GM21390 (cell line): Measurements from ENCODE around the gene IRF9.

Source experiments
- ATAC-seq: cut with Tn5 transposase; IDR thresholded peaks from one replicate; pipeline ENCODE4 v1.9.1; 2021; ENCODE audit not compliant: unreplicated experiment

IRF9 gene

GRCh38 chr14:24147761-24148428, 13.2 kb upstream of the IRF9 start:
- no peak for ATAC-seq

DNA sequence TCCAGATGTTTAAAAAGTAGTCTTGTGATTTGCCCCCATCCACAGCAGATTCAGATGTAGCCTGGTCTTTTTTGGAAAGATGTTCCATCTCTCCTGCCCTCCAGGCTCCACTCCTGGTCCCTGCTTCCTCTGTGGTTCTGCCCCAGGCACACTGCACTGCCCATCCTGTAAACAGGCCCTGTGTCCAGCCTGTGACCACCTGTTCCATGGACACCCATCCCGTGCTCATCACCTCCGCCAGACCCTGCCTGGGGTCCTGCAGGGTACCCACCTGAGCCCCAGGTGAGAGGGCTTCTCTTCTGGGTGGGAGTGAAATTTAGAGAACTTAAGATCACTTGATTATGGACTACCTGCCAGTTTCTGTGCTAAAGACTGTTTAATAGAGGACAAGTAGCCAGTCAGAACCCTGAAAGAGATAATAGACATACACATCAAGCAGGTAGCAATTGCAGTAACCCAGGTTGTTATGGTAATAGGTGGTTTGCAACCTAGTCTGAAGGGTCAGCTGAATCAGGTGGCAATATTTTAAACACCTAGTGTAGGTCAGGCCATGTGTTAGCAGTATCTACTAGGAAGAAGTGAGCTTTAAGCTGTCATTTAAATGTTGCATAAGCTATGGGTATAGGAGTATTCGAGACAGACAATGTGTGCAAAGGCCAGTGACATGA, 11.6 kb upstream of the IRF9 start:
- no peak for ATAC-seq

GRCh38 chr14:24150061-24150460, 11.0 kb upstream of the IRF9 start:
- no peak for ATAC-seq

DNA sequence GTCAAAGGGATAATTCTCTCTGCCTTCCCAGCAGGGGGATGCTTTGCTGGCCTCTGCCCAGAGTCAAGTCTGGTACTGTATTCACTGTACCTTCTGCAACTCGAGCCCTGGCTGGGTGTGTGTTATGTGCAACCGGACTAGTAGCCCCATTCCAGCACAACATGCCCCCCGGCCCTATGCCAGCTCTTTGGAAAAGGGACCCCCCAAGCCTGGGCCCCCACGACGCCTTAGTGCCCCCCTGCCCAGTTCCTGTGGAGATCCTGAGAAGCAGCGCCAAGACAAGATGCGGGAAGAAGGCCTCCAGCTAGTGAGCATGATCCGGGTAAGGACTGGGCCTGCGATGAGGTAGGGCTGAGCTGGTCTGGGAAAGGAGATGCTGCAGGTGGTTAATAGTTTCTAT, 10.5 kb upstream of the IRF9 start:
- ATAC-seq: no peak

DNA sequence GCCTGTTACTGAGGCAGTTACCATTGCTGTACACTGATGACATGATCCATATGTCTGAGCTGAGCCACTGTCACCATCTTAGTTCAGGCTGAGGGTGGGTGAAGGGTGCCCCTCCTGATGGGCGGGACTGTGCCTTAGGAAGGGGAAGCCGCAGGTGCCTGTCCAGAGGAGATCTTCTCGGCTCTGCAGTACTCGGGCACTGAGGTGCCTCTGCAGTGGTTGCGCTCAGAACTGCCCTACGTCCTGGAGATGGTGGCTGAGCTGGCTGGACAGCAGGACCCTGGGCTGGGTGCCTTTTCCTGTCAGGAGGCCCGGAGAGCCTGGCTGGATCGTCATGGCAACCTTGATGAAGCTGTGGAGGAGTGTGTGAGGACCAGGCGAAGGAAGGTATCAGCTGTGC, 10.1 kb upstream of the IRF9 start:
- no peak for ATAC-seq

- ATAC-seq: no peak
Observed at GRCh38 chr14:24151404-24152080, 9.5 kb upstream of the IRF9 start.

DNA sequence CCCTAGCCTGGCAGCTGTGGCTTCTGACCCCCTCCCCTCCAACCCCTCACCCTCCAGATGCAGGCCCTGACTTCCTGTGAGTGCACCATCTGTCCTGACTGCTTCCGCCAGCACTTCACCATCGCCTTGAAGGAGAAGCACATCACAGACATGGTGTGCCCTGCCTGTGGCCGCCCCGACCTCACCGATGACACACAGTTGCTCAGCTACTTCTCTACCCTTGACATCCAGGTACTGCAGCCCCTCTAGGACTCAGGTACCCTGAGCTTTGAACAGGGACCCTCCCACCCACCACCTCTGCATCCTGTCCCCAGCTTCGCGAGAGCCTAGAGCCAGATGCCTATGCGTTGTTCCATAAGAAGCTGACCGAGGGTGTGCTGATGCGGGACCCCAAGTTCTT, 6.0 kb upstream of the IRF9 start:
- ATAC-seq: no peak

DNA sequence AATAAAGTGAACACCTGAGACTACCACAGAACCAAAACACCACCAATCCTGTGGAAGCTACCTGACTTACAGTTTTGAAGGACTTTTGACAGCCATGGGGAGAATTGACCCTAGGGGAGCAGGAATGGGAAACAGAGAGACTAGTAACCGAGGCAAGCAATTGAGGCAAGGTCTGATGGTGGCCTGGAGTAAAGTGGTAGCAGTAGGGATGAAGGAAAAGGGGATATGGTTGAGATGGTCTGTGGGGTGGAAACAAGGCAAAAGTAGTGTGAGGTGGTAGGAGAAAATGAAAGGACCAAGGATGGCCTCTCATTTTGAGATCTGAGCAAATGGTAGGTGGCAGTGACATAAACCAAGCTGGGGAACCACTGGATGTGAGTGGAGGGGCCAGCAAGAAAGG, 4.2 kb upstream of the IRF9 start:
- ATAC-seq: no peak

DNA sequence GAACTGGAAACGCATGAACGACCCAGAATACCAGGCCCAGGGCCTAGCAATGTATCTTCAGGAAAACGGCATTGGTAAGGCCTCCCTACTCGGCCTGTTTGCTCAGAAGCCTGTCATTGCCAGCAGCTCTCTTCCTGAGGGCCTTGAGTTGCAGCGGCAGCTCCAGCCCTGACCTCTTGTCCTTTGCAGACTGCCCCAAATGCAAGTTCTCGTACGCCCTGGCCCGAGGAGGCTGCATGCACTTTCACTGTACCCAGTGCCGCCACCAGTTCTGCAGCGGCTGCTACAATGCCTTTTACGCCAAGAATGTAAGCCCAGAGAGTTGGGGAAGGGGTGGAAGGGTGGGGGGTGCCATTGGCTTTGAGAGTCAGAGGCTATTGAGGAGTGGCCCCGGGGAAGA, 3.7 kb upstream of the IRF9 start:
- no peak for ATAC-seq

DNA sequence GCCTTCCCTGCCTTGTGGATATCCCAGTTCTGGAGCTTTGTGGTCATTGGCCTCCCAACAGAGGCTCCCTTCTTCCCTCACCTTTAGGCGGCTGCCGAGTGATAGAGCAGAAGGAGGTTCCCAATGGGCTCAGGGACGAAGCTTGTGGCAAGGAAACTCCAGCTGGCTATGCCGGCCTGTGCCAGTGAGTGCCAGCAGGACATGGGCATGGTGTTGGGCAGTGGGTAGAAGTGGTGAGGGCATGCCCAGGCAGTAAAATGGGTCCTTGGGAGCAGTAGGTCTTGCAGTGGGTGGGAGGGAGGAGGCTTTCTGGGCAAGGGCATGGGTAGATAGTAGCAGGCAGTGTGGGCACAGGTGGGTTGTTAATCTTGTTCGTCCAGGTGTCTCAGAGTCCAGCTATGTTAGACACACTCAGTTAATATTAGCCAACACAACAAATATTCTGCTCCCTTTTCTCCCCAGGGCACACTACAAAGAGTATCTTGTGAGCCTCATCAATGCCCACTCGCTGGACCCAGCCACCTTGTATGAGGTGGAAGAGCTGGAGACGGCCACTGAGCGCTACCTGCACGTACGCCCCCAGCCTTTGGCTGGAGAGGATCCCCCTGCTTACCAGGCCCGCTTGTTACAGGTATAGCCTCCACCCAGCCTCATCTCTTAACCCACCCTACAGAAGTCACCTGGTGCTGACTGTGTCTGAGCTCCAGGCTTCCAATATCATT, 1.1 kb upstream of the IRF9 start:
- no peak for ATAC-seq

GRCh38 chr14:24160499-24160849, 591 bp upstream of the IRF9 start:
- ATAC-seq: no peak

- no peak for ATAC-seq
Observed at GRCh38 chr14:24162093-24162492, 1.0 kb downstream of the IRF9 start.

GRCh38 chr14:24164518-24164991, 3.5 kb downstream of the IRF9 start:
- ATAC-seq: no peak

- ATAC-seq: no peak
Observed at GRCh38 chr14:24165785-24166184, 4.7 kb downstream of the IRF9 start.

DNA sequence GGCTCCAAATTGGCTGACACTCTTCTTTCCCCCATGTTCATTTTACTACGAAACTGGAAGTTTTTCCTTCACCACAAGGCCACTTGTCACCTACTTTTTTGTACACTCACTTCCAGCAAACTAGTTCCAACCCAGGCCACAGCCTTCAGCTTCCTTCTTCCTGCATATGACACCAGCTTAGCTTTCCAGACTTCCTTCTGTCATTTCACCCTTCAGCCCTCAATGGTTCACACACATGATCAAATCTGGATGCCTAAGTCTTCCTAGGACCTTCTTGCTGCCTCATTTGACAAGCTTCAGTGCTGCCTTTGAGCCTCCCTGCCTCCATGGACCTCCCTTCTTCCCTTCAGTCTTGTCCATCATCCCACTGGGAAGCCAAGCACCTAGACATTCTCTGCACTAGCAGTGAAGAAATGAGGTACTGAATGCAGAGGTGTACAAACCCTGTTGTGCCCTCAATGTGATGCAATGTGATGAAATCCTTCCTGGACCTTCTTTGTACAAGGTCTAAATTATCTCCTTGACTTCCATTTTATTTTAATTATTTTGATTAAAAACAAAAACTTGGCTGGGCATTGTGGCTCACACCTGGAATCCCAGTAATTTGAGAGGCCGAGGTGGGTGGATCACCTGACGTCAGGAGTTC, 6.5 kb downstream of the IRF9 start:
- ATAC-seq: no peak

DNA sequence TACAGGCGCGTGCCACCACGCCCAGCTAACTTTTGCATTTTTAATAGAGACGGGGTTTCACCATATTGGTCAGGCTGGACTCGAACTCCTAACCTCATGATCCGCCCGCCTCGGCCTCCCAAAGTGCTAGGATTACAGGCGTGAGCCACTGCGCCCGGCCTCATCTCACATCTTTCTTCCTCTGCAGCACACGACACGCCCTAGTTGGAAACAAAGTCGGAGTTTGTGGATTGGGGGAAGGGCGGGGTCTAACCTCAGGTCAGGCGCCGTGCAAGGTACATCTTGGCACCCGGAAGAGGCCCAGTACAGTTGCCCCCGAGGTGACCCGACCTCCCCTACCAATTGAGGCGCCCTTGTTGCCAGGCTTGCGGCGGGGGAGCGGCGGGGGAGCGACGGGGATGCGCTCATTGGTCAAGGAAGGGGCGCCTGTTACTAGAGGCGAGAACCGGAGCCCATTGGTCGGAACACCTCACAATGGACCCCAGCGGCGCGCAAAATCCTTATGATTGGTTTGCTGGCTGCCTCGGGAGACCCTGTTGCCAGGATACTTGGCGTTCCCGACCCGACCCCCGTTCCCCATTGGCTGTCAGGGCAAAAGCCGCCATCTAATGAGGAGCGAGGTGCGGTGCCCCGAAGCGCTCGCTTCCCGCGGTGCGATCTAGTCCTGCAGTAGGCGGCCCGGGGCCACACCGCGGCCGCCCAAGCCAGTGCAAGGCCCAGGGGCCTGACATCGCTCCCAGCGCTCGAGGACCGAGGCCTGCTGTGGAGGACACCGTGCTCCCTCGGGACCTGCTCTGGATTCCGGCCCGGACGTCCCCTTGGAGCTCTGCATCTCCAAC, 10.6 kb downstream of the IRF9 start, which contains the start of gene REC8:
Gene REC8, plus strand, starts transcription at position 659 of the 839 bp plus-strand sequence. CDS start 473 bp downstream, outside the sequence.
- ATAC-seq: peak; percentile 84

GRCh38 chr14:24172261-24172860, 11.3 kb downstream of the IRF9 start:
- no peak for ATAC-seq

DNA sequence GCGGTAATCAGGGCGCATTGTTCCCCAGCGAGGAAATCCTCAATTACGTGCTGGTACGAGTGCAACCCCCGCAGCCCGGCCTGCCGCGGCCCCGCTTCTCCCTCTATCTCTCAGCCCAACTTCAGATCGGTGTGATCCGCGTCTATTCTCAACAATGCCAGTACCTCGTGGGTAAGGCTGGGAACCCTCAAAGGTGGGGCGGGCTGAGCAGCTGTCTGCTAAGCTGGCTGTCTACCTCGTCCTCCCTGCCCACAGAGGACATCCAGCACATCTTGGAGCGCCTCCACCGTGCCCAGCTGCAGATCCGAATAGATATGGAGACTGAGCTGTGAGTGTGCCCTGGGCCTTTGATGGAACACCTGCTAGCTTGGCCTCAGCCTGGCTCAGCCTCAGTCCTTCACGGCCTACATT, 11.8 kb downstream of the IRF9 start:
- no peak for ATAC-seq

GRCh38 chr14:24176599-24176998, 15.5 kb downstream of the IRF9 start:
- ATAC-seq: no peak
